ENCODE measurements around the gene LTBP1.

LTBP1 gene

GRCh38 chr2:32931945-32932709, 14.6 kb upstream of the LTBP1 start:
- no peak for DNase-seq

- no peak for DNase-seq
Measured at GRCh38 chr2:32932825-32933755, 13.7 kb upstream of the LTBP1 start.

GRCh38 chr2:32933756-32934095, 13.0 kb upstream of the LTBP1 start:
- no peak for DNase-seq

- DNase-seq, result no peak
Measured at GRCh38 chr2:32937602-32938448, 8.9 kb upstream of the LTBP1 start.

GRCh38 chr2:32938934-32939333, 7.8 kb upstream of the LTBP1 start:
- DNase-seq, result no peak

GRCh38 chr2:32940316-32940997, 6.3 kb upstream of the LTBP1 start:
- DNase-seq, result no peak

GRCh38 chr2:32941944-32942690, 4.6 kb upstream of the LTBP1 start:
- DNase-seq, result no peak

- DNase-seq, result no peak
Measured at GRCh38 chr2:32942793-32943485, 3.8 kb upstream of the LTBP1 start.

GRCh38 chr2:32945286-32945685, 1.5 kb upstream of the LTBP1 start:
- DNase-seq, result no peak

GRCh38 chr2:32947076-32947483, 327 bp downstream of the LTBP1 start:
- no peak for DNase-seq

- no peak for DNase-seq
Measured at GRCh38 chr2:32947484-32948143, 861 bp downstream of the LTBP1 start.

- DNase-seq, result no peak
Measured at GRCh38 chr2:32948266-32948665, 1.5 kb downstream of the LTBP1 start.

- DNase-seq, result no peak
Measured at GRCh38 chr2:32949260-32949659, 2.5 kb downstream of the LTBP1 start.

- DNase-seq, result no peak
Measured at GRCh38 chr2:32951672-32952071, 4.9 kb downstream of the LTBP1 start.

GRCh38 chr2:32952761-32953476, 6.2 kb downstream of the LTBP1 start:
- DNase-seq, result no peak

- DNase-seq, result no peak
Measured at GRCh38 chr2:32954206-32954605, 7.5 kb downstream of the LTBP1 start.

- DNase-seq, result no peak
Measured at GRCh38 chr2:32958821-32959220, 12.1 kb downstream of the LTBP1 start.

GRCh38 chr2:32960238-32960637, 13.5 kb downstream of the LTBP1 start:
- DNase-seq, result no peak

GRCh38 chr2:32960647-32961403, 14.1 kb downstream of the LTBP1 start:
- no peak for DNase-seq

Measured in NCI-H774 (cell line).